Spinal cord (tissue), 10 donors: Measurements from ENCODE around the gene TLCD2. TPM values are rescaled to one million over a fixed set of nuclear protein-coding genes. Genes with fewer than 3 reads are reported as not detected.

Experiments
- DNase-seq, 6 donors: peaks; one replicate each; pipeline versions ENCODE4 v3.0.0 to v3.0.0-alpha.2; 2013 to 2015; ENCODE audit warnings: low spot score in 6 of 6, low read depth in 4 of 6
- H3K27ac ChIP-seq: one replicate; pipeline ENCODE4 v1.5.1; 2013; ENCODE audit warnings: low read depth, low read length, control low read depth
- H3K27me3 ChIP-seq: one replicate; pipeline ENCODE4 v1.6.1; 2013; ENCODE audit warnings: low read length; ENCODE audit not compliant: control insufficient read depth, insufficient read depth
- H3K36me3 ChIP-seq: one replicate; pipeline ENCODE4 v1.6.1; 2013; ENCODE audit warnings: low read length; ENCODE audit not compliant: control insufficient read depth, insufficient read depth
- H3K4me1 ChIP-seq: one replicate; pipeline ENCODE4 v1.6.1; 2013; ENCODE audit warnings: low read length; ENCODE audit not compliant: control insufficient read depth, insufficient read depth
- H3K4me3 ChIP-seq: one replicate; pipeline ENCODE4 v1.5.1; 2013; ENCODE audit warnings: low read depth, low read length, control low read depth
- H3K9me3 ChIP-seq: one replicate; pipeline ENCODE4 v1.6.1; 2013; ENCODE audit warnings: low read length; ENCODE audit not compliant: control insufficient read depth, insufficient read depth
- WGBS: methylation state at CpG from one replicate; pipeline ENCODE4 v1.1.5; 2013; ENCODE audit warnings: missing lambda C conversion rate; ENCODE audit not compliant: insufficient coverage; 5-methylcytosine and 5-hydroxymethylcytosine counted together
- long read RNA-seq, 4 donors: transcript quantifications; one replicate each; lab custom pipeline, GENCODE V29; 2026
- polyA plus RNA-seq, 2 donors: library from polyadenylated mRNA; unstranded; fragments of 120-200 nt; gene quantifications; one replicate each; pipeline ENCODE4 v1.2.1, GENCODE V29; 2013; ENCODE audit not compliant: insufficient read length in 2 of 2
- total RNA-seq, 2 donors: library from RNA; depleted of rRNA in 1 of 2; stranded (reverse); fragments of 120-200 nt in 1 of 2; fragments of >200 nt in 1 of 2; gene quantifications; one replicate each; pipeline versions ENCODE4 v1.2.3 to v1.2.4, GENCODE V29; 2013 to 2014
- donor health status: healthy.

Gene TLCD2, protein sequence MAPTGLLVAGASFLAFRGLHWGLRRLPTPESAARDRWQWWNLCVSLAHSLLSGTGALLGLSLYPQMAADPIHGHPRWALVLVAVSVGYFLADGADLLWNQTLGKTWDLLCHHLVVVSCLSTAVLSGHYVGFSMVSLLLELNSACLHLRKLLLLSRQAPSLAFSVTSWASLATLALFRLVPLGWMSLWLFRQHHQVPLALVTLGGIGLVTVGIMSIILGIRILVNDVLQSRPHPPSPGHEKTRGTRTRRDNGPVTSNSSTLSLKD
- total RNA-seq (1 to 10 TPM; 2.1 to 3.2 TPM), polyA plus RNA-seq (1 to 10 TPM; 1.4 to 2.9 TPM)
- long read RNA-seq, donor 1 = 0 reads
- long read RNA-seq, donor 2 = 0 reads
- long read RNA-seq, donor 3 = 0 reads
- long read RNA-seq, donor 4, full-length matches to known transcripts = 1 of 1 reads
- long read RNA-seq, donor 4, partial matches to known transcripts = 0 of 1 reads
- long read RNA-seq, donor 4, other reads (novel, unspliced or antisense) = 0 of 1 reads

GRCh38 chr17:1709971-1710806, at the start of gene TLCD2:
Gene TLCD2, minus strand, starts transcription at chr17:1710377. Its CDS starts 135 bp downstream, at chr17:1710242.
- peak within 1 kb of the TSS; percentile 49 for H3K4me3 ChIP-seq
- peaks cover 27% of the 10 kb centered on the region for H3K36me3 ChIP-seq
- peak within 1 kb of the TSS; percentile 52 for H3K27ac ChIP-seq
- 1% methylated on average over 83 of the region's 83 CpGs for WGBS
- peak in 1 of 6 donors; percentile 66 for DNase-seq
- no peaks in the 10 kb centered on the region for H3K9me3 ChIP-seq
- peaks cover 21% of the 10 kb centered on the region for H3K27me3 ChIP-seq
- H3K4me1 ChIP-seq = peaks cover 33% of the 10 kb centered on the region

- Histone ChIP-seq H3K4me1 (peaks cover 41% of the 10 kb centered on the region), H3K27ac (no peak overlapping the region), H3K4me3 (no peak overlapping the region), H3K9me3 (no peaks in the 10 kb centered on the region), H3K36me3 (no peaks in the 10 kb centered on the region), H3K27me3 (no peaks in the 10 kb centered on the region)
- no CpG with 5 or more reads among the region's 5 CpGs for WGBS
- no peak for DNase-seq
These were observed 49.4 kb upstream of the TLCD2 start for GRCh38 chr17:1759529-1759928.

GRCh38 chr17:1758807-1759206, 48.6 kb upstream of the TLCD2 start:
- H3K27me3 ChIP-seq = no peaks in the 10 kb centered on the region
- H3K36me3 ChIP-seq = no peaks in the 10 kb centered on the region
- WGBS = 84% methylated on average over 13 of the region's 15 CpGs
- no peak overlapping the region for H3K4me3 ChIP-seq
- no peaks in the 10 kb centered on the region for H3K9me3 ChIP-seq
- H3K27ac ChIP-seq = no peak overlapping the region
- peaks cover 41% of the 10 kb centered on the region for H3K4me1 ChIP-seq
- DNase-seq = no peak

- H3K4me1 ChIP-seq = peaks cover 21% of the 10 kb centered on the region
- H3K4me3 ChIP-seq = no peak overlapping the region
- no peaks in the 10 kb centered on the region for H3K9me3 ChIP-seq
- no peak overlapping the region for H3K27ac ChIP-seq
- no peak for DNase-seq
- no peaks in the 10 kb centered on the region for H3K36me3 ChIP-seq
- WGBS = 48% methylated on average over 16 of the region's 17 CpGs
- H3K27me3 ChIP-seq = no peaks in the 10 kb centered on the region
These were observed 45.7 kb upstream of the TLCD2 start for GRCh38 chr17:1755827-1756262.

- Histone ChIP-seq H3K9me3 (no peaks in the 10 kb centered on the region), H3K27me3 (no peaks in the 10 kb centered on the region), H3K4me3 (no peak overlapping the region), H3K4me1 (peaks cover 21% of the 10 kb centered on the region), H3K36me3 (no peaks in the 10 kb centered on the region), H3K27ac (no peak overlapping the region)
- DNase-seq = peak in 2 of 6 donors; percentile 78 to 89
- 49% methylated on average over 15 of the region's 20 CpGs for WGBS
These were observed 45.2 kb upstream of the TLCD2 start for GRCh38 chr17:1755252-1755826.

- H3K9me3 ChIP-seq = no peaks in the 10 kb centered on the region
- 58% methylated on average over 15 of the region's 25 CpGs for WGBS
- no peak overlapping the region for H3K4me3 ChIP-seq
- H3K36me3 ChIP-seq = no peaks in the 10 kb centered on the region
- H3K27me3 ChIP-seq = no peaks in the 10 kb centered on the region
- H3K27ac ChIP-seq = no peak overlapping the region
- no peak for DNase-seq
- H3K4me1 ChIP-seq = peaks cover 21% of the 10 kb centered on the region
These were observed 44.4 kb upstream of the TLCD2 start for GRCh38 chr17:1754430-1755112.

- Histone ChIP-seq H3K27ac (no peak overlapping the region), H3K27me3 (no peaks in the 10 kb centered on the region), H3K4me3 (no peak overlapping the region), H3K9me3 (no peaks in the 10 kb centered on the region), H3K4me1 (peaks cover 21% of the 10 kb centered on the region), H3K36me3 (no peaks in the 10 kb centered on the region)
- 73% methylated on average over 21 of the region's 23 CpGs for WGBS
- DNase-seq = no peak
These were observed 43.7 kb upstream of the TLCD2 start for GRCh38 chr17:1753767-1754429.

DNA sequence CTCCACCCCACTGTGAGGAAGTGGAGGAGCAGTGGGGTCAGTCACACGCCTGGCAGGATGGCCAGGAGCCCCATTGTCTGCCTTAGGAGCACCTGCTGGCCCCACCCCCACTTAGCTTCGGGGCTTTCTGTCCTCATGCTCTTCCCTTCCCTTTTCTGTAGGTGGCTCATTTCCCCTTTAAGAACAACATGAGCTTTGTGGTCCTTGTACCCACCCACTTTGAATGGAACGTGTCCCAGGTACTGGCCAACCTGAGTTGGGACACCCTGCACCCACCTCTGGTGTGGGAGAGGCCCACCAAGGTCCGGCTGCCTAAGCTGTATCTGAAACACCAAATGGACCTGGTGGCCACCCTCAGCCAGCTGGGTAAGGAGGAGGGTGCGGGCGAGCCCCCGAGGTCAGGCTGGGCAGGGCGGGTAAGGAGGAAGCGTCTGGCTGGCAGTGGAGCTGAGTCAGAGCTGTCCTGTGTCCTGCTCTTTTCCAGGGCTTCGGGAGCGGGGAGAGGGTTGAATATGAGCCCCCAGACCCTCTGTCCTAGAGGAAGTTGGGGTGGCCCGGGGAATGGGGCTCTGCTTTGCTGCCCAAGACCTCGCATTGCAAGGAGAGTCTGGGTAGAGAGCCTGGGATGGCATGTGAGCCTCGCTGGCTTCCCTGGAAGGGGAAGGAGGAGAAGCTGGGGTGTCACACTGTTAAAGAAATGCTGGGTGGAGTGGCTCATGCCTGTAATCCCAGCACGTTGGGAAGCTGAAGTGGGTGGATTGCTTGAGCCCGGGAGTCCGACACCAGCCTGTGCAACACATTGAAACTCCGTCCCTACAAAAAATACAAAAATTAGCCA, 42.5 kb upstream of the TLCD2 start:
- no peak overlapping the region for H3K4me3 ChIP-seq
- H3K4me1 ChIP-seq = peaks cover 21% of the 10 kb centered on the region
- H3K27ac ChIP-seq = no peak overlapping the region
- peaks cover 4% of the 10 kb centered on the region for H3K36me3 ChIP-seq
- H3K27me3 ChIP-seq = no peaks in the 10 kb centered on the region
- 59% methylated on average over 12 of the region's 18 CpGs for WGBS
- DNase-seq = no peak
- H3K9me3 ChIP-seq = no peaks in the 10 kb centered on the region
